Activated CD4-positive, alpha-beta memory T cell treated with anti-CD3 and anti-CD28 coated beads, Interleukin-2, amount 10 ng/mL, durations not matched to agents 7 days and 5 days (primary cell): ENCODE results near the gene TMEM223. TPM values are rescaled to one million over a fixed set of nuclear protein-coding genes. Genes with fewer than 3 reads are reported as not detected.
"Not testable (repeated sequence)": the region's sequence is repeated elsewhere in the genome, so short reads cannot be mapped to it uniquely, and the experiment has no call there.

Experiments
- CTCF ChIA-PET: fragments of 350-600 bp; sonication (Branson Sonifier 250); formaldehyde crosslinking; loops from one replicate; lab custom pipeline; 2021; ENCODE audit warnings: antibody characterized with exemption, inconsistent platforms; lab: Charles Lee
- POLR2A ChIA-PET: fragments of 350-600 bp; sonication (Branson Sonifier 250); formaldehyde crosslinking; loops from one replicate; lab custom pipeline; 2021; ENCODE audit warnings: antibody characterized with exemption; lab: Charles Lee
- DNase-seq: peaks from one replicate; pipeline ENCODE4 v3.0.0-alpha.2; 2020
- H3K27ac Mint-ChIP-seq: one replicate; pipeline ENCODE4 v1.8.0; 2021; ENCODE audit warnings: mild to moderate bottlenecking, mixed read lengths
- H3K27me3 Mint-ChIP-seq: one replicate; pipeline ENCODE4 v1.8.0; 2021; ENCODE audit warnings: mixed read lengths
- H3K36me3 Mint-ChIP-seq: one replicate; pipeline ENCODE4 v1.8.0; 2021; ENCODE audit warnings: low read depth, mixed read lengths
- H3K4me1 Mint-ChIP-seq: one replicate; pipeline ENCODE4 v1.8.0; 2021; ENCODE audit warnings: mixed read lengths
- H3K4me3 Mint-ChIP-seq: one replicate; pipeline ENCODE4 v1.8.0; 2021; ENCODE audit warnings: mild to moderate bottlenecking, mixed read lengths
- H3K9me3 Mint-ChIP-seq: one replicate; pipeline ENCODE4 v1.8.0; 2021; ENCODE audit warnings: mixed read lengths
- total RNA-seq, 2 experiments: library from RNA; stranded (reverse); gene quantifications; one replicate each; pipeline ENCODE4 v1.2.3, GENCODE V29; 2021

Gene TMEM223
- 10 to 100 TPM; 18.0 to 21.0 TPM for total RNA-seq

- Mint-ChIP-seq H3K36me3 (peaks cover 67% of the 10 kb centered on the region), H3K4me1 (peaks cover 46% of the 10 kb centered on the region), H3K27ac (peak within 1 kb of the TSS; percentile 97), H3K27me3 (no peaks in the 10 kb centered on the region), H3K4me3 (peak within 1 kb of the TSS; percentile 90), H3K9me3 (no peaks in the 10 kb centered on the region)
- CTCF ChIA-PET, result interaction anchor here (0.7 to 2.4 kb wide), 8 partner anchors 10 to 114 kb away, joined by 3 to 7 read pairs (median 4); partner anchors contain the start of genes NXF1 and ZBTB3
- POLR2A ChIA-PET, result interaction anchor here (1.0 to 11.3 kb wide), 16 partner anchors 9 to 179 kb away, joined by 3 to 224 read pairs (median 6); partner anchors contain the start of genes C11orf98, CSKMT, EML3 and NXF1
- DNase-seq, result peak; percentile 92
Measured at GRCh38 chr11:62791501-62792201, at the start of gene TMEM223. Gene TMEM223, minus strand, starts transcription at chr11:62792006. Its CDS starts 12 bp downstream, at chr11:62791994.

GRCh38 chr11:62840721-62841360, 49.0 kb upstream of the TMEM223 start:
- H3K4me3 Mint-ChIP-seq, result not testable (repeated sequence)
- POLR2A ChIA-PET, result interaction anchor here (0.6 to 10.1 kb wide), 82 partner anchors 8 to 1969 kb away, joined by 3 to 674 read pairs (median 6); partner anchors contain the start of genes AHNAK, B3GAT3, BSCL2 and C11orf98

GRCh38 chr11:62839050-62839945, 47.5 kb upstream of the TMEM223 start, which contains the start of gene WDR74:
Gene WDR74, minus strand, starts transcription at chr11:62839590. Its CDS starts 20 bp downstream, at chr11:62839570.
- ChIA-PET CTCF (interaction anchor here (0.6 to 3.0 kb wide), 6 partner anchors 7 to 107 kb away, joined by 3 to 29 read pairs (median 8); partner anchors contain the start of genes SLC3A2, STX5 and TMEM179B), POLR2A (interaction anchor here (0.6 to 10.1 kb wide), 29 partner anchors 7 to 295 kb away, joined by 3 to 674 read pairs (median 27); partner anchors contain the start of genes AHNAK, BSCL2, C11orf98 and CSKMT)
- DNase-seq, result peak; percentile 94
- H3K27me3 Mint-ChIP-seq, result no peaks in the 10 kb centered on the region
- H3K4me3 Mint-ChIP-seq, result no peak within 1 kb of the TSS
- H3K9me3 Mint-ChIP-seq, result no peaks in the 10 kb centered on the region
- H3K27ac Mint-ChIP-seq, result no peak within 1 kb of the TSS
- peaks cover 30% of the 10 kb centered on the region for H3K36me3 Mint-ChIP-seq
- peaks cover 32% of the 10 kb centered on the region for H3K4me1 Mint-ChIP-seq

More at GRCh38 chr11:62840721-62841360, 49.0 kb upstream of the TMEM223 start:
- H3K27ac Mint-ChIP-seq, H3K9me3 Mint-ChIP-seq, H3K27me3 Mint-ChIP-seq: not testable (repeated sequence)
- CTCF ChIA-PET, result interaction anchor here (0.6 to 3.0 kb wide), 11 partner anchors 9 to 1390 kb away, joined by 3 to 29 read pairs (median 5); partner anchors contain the start of genes HNRNPUL2, SLC3A2, STX5 and TMEM179B
- Mint-ChIP-seq H3K4me1 (peaks cover 28% of the 10 kb centered on the region), H3K36me3 (peaks cover 18% of the 10 kb centered on the region)
- DNase-seq, result peak; percentile 78

- POLR2A ChIA-PET, result interaction anchor here (1.5 to 6.2 kb wide), 4 partner anchors 21 to 49 kb away, joined by 3 to 48 read pairs (median 10); partner anchors contain the start of gene TMEM179B
- CTCF ChIA-PET, result interaction anchor here (0.5 to 1.3 kb wide), 2 partner anchors 49 to 54 kb away, joined by 3 to 5 read pairs; partner anchors contain the start of gene TMEM179B
- H3K27ac Mint-ChIP-seq, result no peak overlapping the region
- H3K36me3 Mint-ChIP-seq, result peaks cover 47% of the 10 kb centered on the region
- DNase-seq, result no peak
- no peaks in the 10 kb centered on the region for H3K27me3 Mint-ChIP-seq
- no peaks in the 10 kb centered on the region for H3K9me3 Mint-ChIP-seq
- H3K4me1 Mint-ChIP-seq, result peaks cover 44% of the 10 kb centered on the region
- H3K4me3 Mint-ChIP-seq, result no peak overlapping the region
Measured at GRCh38 chr11:62835336-62835735, 43.5 kb upstream of the TMEM223 start.

GRCh38 chr11:62832336-62833234, 40.8 kb upstream of the TMEM223 start, which contains the start of gene TEX54:
Gene TEX54, minus strand, starts transcription at chr11:62832841.
- Mint-ChIP-seq H3K36me3 (peaks cover 48% of the 10 kb centered on the region), H3K4me3 (peak within 1 kb of the TSS; percentile 84), H3K4me1 (peaks cover 36% of the 10 kb centered on the region), H3K27me3 (no peaks in the 10 kb centered on the region), H3K9me3 (no peaks in the 10 kb centered on the region), H3K27ac (peak within 1 kb of the TSS; percentile 91)
- DNase-seq, result no peak
- CTCF ChIA-PET, result interaction anchor here (0.5 to 2.1 kb wide), 6 partner anchors 8 to 151 kb away, joined by 3 to 21 read pairs (median 5); partner anchors contain the start of genes SLC3A2 and TMEM179B
- POLR2A ChIA-PET, result interaction anchor here (0.6 to 6.2 kb wide), 35 partner anchors 8 to 290 kb away, joined by 3 to 82 read pairs (median 4); partner anchors contain the start of genes BSCL2, C11orf98, CSKMT and EEF1G

- Mint-ChIP-seq H3K27ac (peak within 1 kb of the TSS; percentile 91), H3K4me1 (peaks cover 33% of the 10 kb centered on the region), H3K36me3 (peaks cover 53% of the 10 kb centered on the region), H3K9me3 (no peaks in the 10 kb centered on the region), H3K27me3 (no peaks in the 10 kb centered on the region), H3K4me3 (peak within 1 kb of the TSS; percentile 84)
- peak; percentile 100 for DNase-seq
- CTCF ChIA-PET, result interaction anchor here (0.5 to 2.1 kb wide), 8 partner anchors 9 to 150 kb away, joined by 3 to 21 read pairs (median 5); partner anchors contain the start of genes SLC3A2 and TMEM179B
- POLR2A ChIA-PET, result interaction anchor here (0.6 to 6.2 kb wide), 34 partner anchors 9 to 289 kb away, joined by 3 to 82 read pairs (median 4); partner anchors contain the start of genes BSCL2, C11orf98, CSKMT and EEF1G
Measured at GRCh38 chr11:62831520-62832335, 39.9 kb upstream of the TMEM223 start, which contains the start of gene STX5. Gene STX5, minus strand, starts transcription at chr11:62832051. Its CDS starts 808 bp downstream, at chr11:62831243.

- H3K9me3 Mint-ChIP-seq, result no peaks in the 10 kb centered on the region
- H3K27me3 Mint-ChIP-seq, result no peaks in the 10 kb centered on the region
- peaks cover 31% of the 10 kb centered on the region for H3K4me1 Mint-ChIP-seq
- H3K36me3 Mint-ChIP-seq, result peaks cover 46% of the 10 kb centered on the region
- peak overlapping the region; percentile 91 for H3K27ac Mint-ChIP-seq
- CTCF ChIA-PET, result interaction anchor here (1.5 to 2.1 kb wide), 5 partner anchors 10 to 50 kb away, joined by 3 to 21 read pairs (median 6); partner anchors contain the start of genes SLC3A2 and TMEM179B
- POLR2A ChIA-PET, result interaction anchor here (0.7 to 6.2 kb wide), 26 partner anchors 9 to 288 kb away, joined by 3 to 82 read pairs (median 8); partner anchors contain the start of genes GANAB, HNRNPUL2, NXF1 and SLC3A2
- H3K4me3 Mint-ChIP-seq, result peak overlapping the region; percentile 84
- peak; percentile 25 for DNase-seq
Measured at GRCh38 chr11:62830904-62831519, 39.2 kb upstream of the TMEM223 start.

- Mint-ChIP-seq H3K4me1 (peaks cover 30% of the 10 kb centered on the region), H3K36me3 (peaks cover 51% of the 10 kb centered on the region)
- not testable (repeated sequence) for H3K27me3 Mint-ChIP-seq, H3K9me3 Mint-ChIP-seq, DNase-seq, H3K4me3 Mint-ChIP-seq, H3K27ac Mint-ChIP-seq
- ChIA-PET POLR2A (interaction anchor here (1.3 to 5.2 kb wide), 6 partner anchors 11 to 53 kb away, joined by 4 to 58 read pairs (median 16); partner anchors contain the start of genes NXF1, SLC3A2 and WDR74), CTCF (interaction anchor here (0.6 to 1.0 kb wide), 3 partner anchors 31 to 403 kb away, joined by 3 to 6 read pairs (median 6); partner anchors contain the start of gene TMEM179B)
Measured at GRCh38 chr11:62828130-62828529, 36.3 kb upstream of the TMEM223 start.

- Mint-ChIP-seq H3K27ac (no peak overlapping the region), H3K9me3 (no peaks in the 10 kb centered on the region), H3K27me3 (no peaks in the 10 kb centered on the region), H3K4me3 (no peak overlapping the region), H3K36me3 (peaks cover 59% of the 10 kb centered on the region), H3K4me1 (peaks cover 11% of the 10 kb centered on the region)
- POLR2A ChIA-PET, result interaction anchor here (0.8 to 2.4 kb wide), 4 partner anchors 8 to 33 kb away, joined by 3 to 11 read pairs (median 5); partner anchors contain the start of gene NXF1
- CTCF ChIA-PET, result no interaction called here
- DNase-seq, result no peak
Measured at GRCh38 chr11:62823677-62824076, 31.9 kb upstream of the TMEM223 start.
